AG08396 (cell line): ENCODE data around the gene ANKS1B.

Source experiments
- DNase-seq: peaks from one replicate; pipeline ENCODE4 v3.0.0; 2012; ENCODE audit warnings: low spot score, mixed read lengths

The ANKS1B gene

GRCh38 chr12:99960311-99960710 is 24.4 kb downstream of the ANKS1B start:
- DNase-seq = no peak

- DNase-seq = no peak
These were observed 25.1 kb downstream of the ANKS1B start for GRCh38 chr12:99959549-99960170.

- DNase-seq = no peak
These were observed 26.8 kb downstream of the ANKS1B start for GRCh38 chr12:99957866-99958466.

GRCh38 chr12:99954724-99955123 is 30.0 kb downstream of the ANKS1B start:
- DNase-seq = no peak

GRCh38 chr12:99948370-99948769 is 36.4 kb downstream of the ANKS1B start:
- DNase-seq = no peak

GRCh38 chr12:99946131-99946530 is 38.6 kb downstream of the ANKS1B start:
- no peak for DNase-seq

GRCh38 chr12:99935608-99936007 is 49.1 kb downstream of the ANKS1B start:
- no peak for DNase-seq

- DNase-seq = no peak
These were observed 58.1 kb downstream of the ANKS1B start for GRCh38 chr12:99926511-99927169.

- no peak for DNase-seq
These were observed 64.3 kb downstream of the ANKS1B start for GRCh38 chr12:99920353-99920960.

GRCh38 chr12:99917711-99918402 is 66.9 kb downstream of the ANKS1B start:
- no peak for DNase-seq

GRCh38 chr12:99916555-99916954 is 68.2 kb downstream of the ANKS1B start:
- no peak for DNase-seq

GRCh38 chr12:99915251-99916082 is 69.3 kb downstream of the ANKS1B start:
- peak; percentile 22 for DNase-seq

- no peak for DNase-seq
These were observed 70.5 kb downstream of the ANKS1B start for GRCh38 chr12:99914206-99914605.

GRCh38 chr12:99911967-99912366 is 72.8 kb downstream of the ANKS1B start:
- no peak for DNase-seq

- DNase-seq = peak; percentile 83
These were observed 73.7 kb downstream of the ANKS1B start for GRCh38 chr12:99911081-99911480.

GRCh38 chr12:99910342-99910741 is 74.4 kb downstream of the ANKS1B start:
- no peak for DNase-seq

- DNase-seq = no peak
These were observed 77.8 kb downstream of the ANKS1B start for GRCh38 chr12:99906786-99907579.

- DNase-seq = no peak
These were observed 83.6 kb downstream of the ANKS1B start for GRCh38 chr12:99901181-99901580.

- no peak for DNase-seq
These were observed 86.1 kb downstream of the ANKS1B start for GRCh38 chr12:99898645-99899044.

GRCh38 chr12:99879439-99879838 is 105.3 kb downstream of the ANKS1B start:
- DNase-seq = no peak

- no peak for DNase-seq
These were observed 109.7 kb downstream of the ANKS1B start for GRCh38 chr12:99875081-99875480.
